OCI-LY7 (cell line): ENCODE data around the gene SOCS7. TPM values are rescaled to one million over a fixed set of nuclear protein-coding genes. Genes with fewer than 3 reads are reported as not detected.

ENCODE experiments used
- BruUV-seq: library from RNA; stranded (reverse); fragments of 400-500 nt; replicated peaks from 2 replicates; lab custom pipeline; 2021; lab: Mats Ljungman, UMichigan
- CTCF ChIA-PET: fragments of 300-600 bp; sonication (Branson Sonifier 250); formaldehyde crosslinking; loops from one replicate; lab custom pipeline; 2022; ENCODE audit warnings: antibody characterized with exemption; ENCODE audit not compliant: unreplicated experiment; lab: Charles Lee
- POLR2A ChIA-PET: fragments of 300-600 bp; sonication (Branson Sonifier 250); formaldehyde crosslinking; loops from one replicate; lab custom pipeline; 2022; ENCODE audit warnings: antibody characterized with exemption; lab: Charles Lee
- DNase-seq: peaks from one replicate; pipeline ENCODE4 v3.0.0-alpha.2; 2015; ENCODE audit warnings: low spot score
- H2AFZ ChIP-seq: fragments of 200-600 bp; sonication (generic), shearing (Covaris generic); 2 replicates; pipeline ENCODE4 v1.6.1; 2014; ENCODE audit warnings: mild to moderate bottlenecking, antibody characterized with exemption, low read length, moderate library complexity
- H3K27ac ChIP-seq: fragments of 200-600 bp; sonication (generic); 2 replicates; pipeline ENCODE4 v1.5.1; 2014; ENCODE audit warnings: mixed run types, low read depth, mild to moderate bottlenecking, moderate library complexity, low read length, inconsistent platforms; ENCODE audit not compliant: poor library complexity, severe bottlenecking
- H3K36me3 ChIP-seq: fragments of 200-600 bp; sonication (generic); 2 replicates; pipeline ENCODE4 v1.6.1; 2014; ENCODE audit warnings: mild to moderate bottlenecking, antibody characterized with exemption, low read length, moderate library complexity, mixed read lengths; ENCODE audit not compliant: insufficient read depth
- H3K4me1 ChIP-seq: fragments of 200-600 bp; sonication (generic); 2 replicates; pipeline ENCODE4 v1.5.1; 2014; ENCODE audit warnings: mild to moderate bottlenecking, low read length; ENCODE audit not compliant: insufficient read depth, poor library complexity, severe bottlenecking
- H3K4me2 ChIP-seq: fragments of 200-600 bp; sonication (generic); 2 replicates; pipeline ENCODE4 v1.6.1; 2014; ENCODE audit warnings: mild to moderate bottlenecking, low read length
- H3K4me3 ChIP-seq: fragments of 200-600 bp; sonication (generic); 2 replicates; pipeline ENCODE4 v1.5.1; 2014; ENCODE audit warnings: mild to moderate bottlenecking, low read depth, low read length; ENCODE audit not compliant: poor library complexity, severe bottlenecking
- H3K79me2 ChIP-seq: fragments of 200-600 bp; sonication (generic); 2 replicates; pipeline ENCODE4 v1.6.1; 2016; ENCODE audit warnings: low read depth, mild to moderate bottlenecking, low read length, moderate library complexity, mixed read lengths; ENCODE audit not compliant: insufficient read depth
- H3K9me2 ChIP-seq: fragments of 200-600 bp; sonication (generic); 2 replicates; pipeline ENCODE4 v1.6.1; 2016; ENCODE audit warnings: mild to moderate bottlenecking, low read length, mixed read lengths; ENCODE audit not compliant: insufficient read depth
- H3K9me3 ChIP-seq: fragments of 200-600 bp; sonication (generic); 2 replicates; pipeline ENCODE4 v1.6.1; 2014; ENCODE audit warnings: mild to moderate bottlenecking, mixed run types, low read length, mixed read lengths
- H4K20me1 ChIP-seq: fragments of 200-600 bp; sonication (generic); 2 replicates; pipeline ENCODE4 v1.6.1; 2014; ENCODE audit warnings: mild to moderate bottlenecking, antibody characterized with exemption, low read length, moderate library complexity, mixed read lengths; ENCODE audit not compliant: insufficient read depth
- EZH2phosphoT487 ChIP-seq: fragments of 200-600 bp; sonication (generic); IDR thresholded peaks from 2 replicates; pipeline ENCODE4 v1.6.1; 2018; ENCODE audit warnings: low read depth, borderline replicate concordance, mild to moderate bottlenecking, mixed run types, antibody characterized with exemption, low read length, moderate library complexity, mixed read lengths
- intact Hi-C: fragments of 100-400 bp; cut with micrococcal nuclease; formaldehyde crosslinking; loops from one replicate; pipeline ENCODE4 v1.10.0; 2022; ENCODE audit not compliant: unreplicated experiment
- total RNA-seq, 2 experiments: library from RNA; depleted of rRNA in 1 of 2; stranded (reverse); fragments of >200 nt in 1 of 2; shearing (Covaris generic) in 1 of 2; gene quantifications; 2 replicates each; pipeline ENCODE4 v1.2.3, GENCODE V29; 2014 to 2022
- TF ChIP-seq, protein P1 (sequence below): fragments of 200-600 bp; sonication (generic); conservative IDR thresholded peaks from 2 replicates; pipeline ENCODE4 v1.5.1; 2014; ENCODE audit warnings: mild to moderate bottlenecking, antibody characterized with exemption, low read length, moderate library complexity, mixed read lengths

SOCS7 gene
- total RNA-seq, 2 experiments from 2014 or later = 36.1 to 39.1 TPM

DNA sequence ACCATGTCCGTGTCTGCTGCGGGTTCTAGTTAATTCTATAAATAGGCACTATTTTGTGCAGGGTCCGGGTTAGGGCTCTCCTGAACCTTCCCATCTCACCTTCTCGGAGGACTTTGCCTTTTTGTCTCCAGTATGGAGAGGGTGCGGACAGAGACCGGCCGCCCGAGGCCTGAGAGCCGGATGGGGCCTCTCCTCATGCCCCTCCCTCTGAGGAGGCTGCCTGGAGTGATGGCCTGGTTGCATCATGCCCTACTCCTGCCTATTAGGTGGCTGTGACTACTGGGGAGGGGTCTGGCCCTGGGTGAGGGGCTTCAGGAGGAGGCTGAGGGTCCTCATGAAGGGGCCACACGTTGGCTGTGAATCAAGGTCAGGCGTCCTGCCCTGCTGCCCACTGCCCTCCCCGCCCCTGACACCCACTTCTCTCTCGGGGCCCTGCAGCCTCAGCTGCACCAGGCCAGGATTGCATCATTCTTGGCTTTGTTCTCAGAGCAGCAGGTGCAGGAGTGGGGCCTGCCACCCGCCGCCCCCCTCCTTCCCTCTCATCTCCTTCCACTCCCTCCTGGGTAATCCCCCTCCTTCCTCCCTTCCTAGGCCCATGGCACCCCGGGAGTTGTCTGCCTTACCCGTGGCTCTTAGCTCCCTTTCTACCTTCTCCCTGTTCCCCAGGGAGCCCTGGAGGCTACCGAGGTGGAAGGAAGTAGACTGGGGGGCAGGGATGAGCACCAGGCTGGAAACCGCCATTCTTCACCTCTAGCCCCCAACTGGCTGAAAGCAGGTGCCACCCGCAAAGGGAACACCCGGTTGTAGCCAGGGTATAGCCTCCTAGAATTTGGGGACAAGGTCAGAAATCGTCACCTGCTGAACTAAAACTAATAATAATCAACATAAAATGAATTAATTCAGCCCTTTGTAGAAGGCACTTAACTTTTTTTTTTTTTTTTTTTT lies 63.9 kb downstream of the SOCS7 start:
- H3K79me2 ChIP-seq = no peaks in the 10 kb centered on the region
- peak; percentile 95 for DNase-seq
- POLR2A ChIA-PET = interaction anchor here (0.5 to 1.5 kb wide), 6 partner anchors 32 to 109 kb away, joined by 3 to 11 read pairs (median 4); no protein-coding TSS in a partner anchor
- H3K9me2 ChIP-seq = no peaks in the 10 kb centered on the region
- H3K4me1 ChIP-seq = peaks cover 62% of the 10 kb centered on the region
- H3K36me3 ChIP-seq = no peaks in the 10 kb centered on the region
- peak overlapping the region; percentile 85 for H2AFZ ChIP-seq
- H4K20me1 ChIP-seq = no peaks in the 10 kb centered on the region
- TF ChIP-seq, protein P1, sequence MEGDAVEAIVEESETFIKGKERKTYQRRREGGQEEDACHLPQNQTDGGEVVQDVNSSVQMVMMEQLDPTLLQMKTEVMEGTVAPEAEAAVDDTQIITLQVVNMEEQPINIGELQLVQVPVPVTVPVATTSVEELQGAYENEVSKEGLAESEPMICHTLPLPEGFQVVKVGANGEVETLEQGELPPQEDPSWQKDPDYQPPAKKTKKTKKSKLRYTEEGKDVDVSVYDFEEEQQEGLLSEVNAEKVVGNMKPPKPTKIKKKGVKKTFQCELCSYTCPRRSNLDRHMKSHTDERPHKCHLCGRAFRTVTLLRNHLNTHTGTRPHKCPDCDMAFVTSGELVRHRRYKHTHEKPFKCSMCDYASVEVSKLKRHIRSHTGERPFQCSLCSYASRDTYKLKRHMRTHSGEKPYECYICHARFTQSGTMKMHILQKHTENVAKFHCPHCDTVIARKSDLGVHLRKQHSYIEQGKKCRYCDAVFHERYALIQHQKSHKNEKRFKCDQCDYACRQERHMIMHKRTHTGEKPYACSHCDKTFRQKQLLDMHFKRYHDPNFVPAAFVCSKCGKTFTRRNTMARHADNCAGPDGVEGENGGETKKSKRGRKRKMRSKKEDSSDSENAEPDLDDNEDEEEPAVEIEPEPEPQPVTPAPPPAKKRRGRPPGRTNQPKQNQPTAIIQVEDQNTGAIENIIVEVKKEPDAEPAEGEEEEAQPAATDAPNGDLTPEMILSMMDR = peak; percentile 23; the same call in 1 of the 2 replicates
- TF ChIP-seq EZH2phosphoT487 = no peak
- intact Hi-C loops = loop anchor here (2.0 kb wide), 2 partner anchors 69 to 91 kb away; no protein-coding TSS in a partner anchor
- no TSS peak for BruUV-seq
- H3K4me2 ChIP-seq = peak overlapping the region; percentile 93
- peak overlapping the region; percentile 64 for H3K4me3 ChIP-seq
- CTCF ChIA-PET = interaction anchor here (0.6 to 2.9 kb wide), 5 partner anchors 61 to 90 kb away, joined by 3 to 30 read pairs (median 4); partner anchors contain the start of gene SOCS7
- peak overlapping the region; percentile 91 for H3K27ac ChIP-seq
- no peaks in the 10 kb centered on the region for H3K9me3 ChIP-seq

DNA sequence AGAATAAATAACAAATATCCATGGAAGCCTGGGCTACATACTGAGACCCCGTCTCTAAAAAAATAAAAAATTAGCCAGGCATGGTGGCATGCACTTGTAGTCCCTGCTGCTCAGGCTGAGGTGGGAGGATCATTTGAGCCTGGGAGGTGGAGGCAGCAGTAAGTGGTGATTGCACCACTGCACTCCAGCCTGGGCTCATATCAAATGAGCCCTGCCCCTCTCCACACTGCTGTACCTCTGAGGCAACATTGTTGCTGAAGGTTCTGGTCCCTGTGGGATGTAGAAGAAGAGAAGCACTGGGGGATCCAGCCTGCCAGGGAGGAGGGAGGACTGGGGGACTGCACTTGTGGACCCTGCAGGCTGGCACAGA lies 65.2 kb downstream of the SOCS7 start:
- Histone ChIP-seq H3K27ac (peak overlapping the region; percentile 91), H3K4me3 (no peak overlapping the region), H3K4me2 (peak overlapping the region; percentile 93), H3K9me2 (no peaks in the 10 kb centered on the region), H3K36me3 (no peaks in the 10 kb centered on the region), H2AFZ (peak overlapping the region; percentile 81; the same call in 1 of the 2 replicates), H3K4me1 (peaks cover 75% of the 10 kb centered on the region), H3K79me2 (no peaks in the 10 kb centered on the region), H4K20me1 (no peaks in the 10 kb centered on the region), H3K9me3 (no peaks in the 10 kb centered on the region)
- peak; percentile 51 for DNase-seq
- ChIA-PET POLR2A (interaction anchor here (1.3 to 1.5 kb wide), 2 partner anchors 63 to 67 kb away, joined by 3 to 5 read pairs; no protein-coding TSS in a partner anchor), CTCF (no interaction called here)
- TF ChIP-seq, protein P1 = no peak
- TF ChIP-seq EZH2phosphoT487 = no peak
- no TSS peak for BruUV-seq
- intact Hi-C loops = no loop called here
